PC-3 (cell line): ENCODE measurements around the gene HMGCS1. TPM values are rescaled to one million over a fixed set of nuclear protein-coding genes. Genes with fewer than 3 reads are reported as not detected.
"Not testable (repeated sequence)": the region's sequence is repeated elsewhere in the genome, so short reads cannot be mapped to it uniquely, and the experiment has no call there.

Source experiments
- ATAC-seq: fragments of 200-7000 bp; cut with Tn5 transposase; 2 replicates; pipeline ENCODE4 v1.9.1; 2020; ENCODE audit warnings: mild to moderate bottlenecking, moderate library complexity
- BruUV-seq: library from RNA; stranded (reverse); fragments of 400-500 nt; replicated peaks from 2 replicates; lab custom pipeline; 2021; lab: Mats Ljungman, UMichigan
- CTCF ChIA-PET: fragments of 300-600 bp; sonication (Branson Sonifier 250); formaldehyde crosslinking; loops from one replicate; lab custom pipeline; 2022; ENCODE audit warnings: antibody characterized with exemption; lab: Charles Lee
- POLR2A ChIA-PET: fragments of 300-600 bp; sonication (Branson Sonifier 250); formaldehyde crosslinking; loops from one replicate; lab custom pipeline; 2022; ENCODE audit warnings: antibody characterized with exemption; ENCODE audit not compliant: unreplicated experiment; lab: Charles Lee
- DNase-seq: peaks from one replicate; pipeline ENCODE4 v3.0.0-alpha.2; 2015
- H2AFZ ChIP-seq: fragments of 300-600 bp; sonication (generic); 2 replicates; pipeline ENCODE4 v1.6.0; 2016; ENCODE audit warnings: antibody characterized with exemption, low read length
- H3F3A ChIP-seq: fragments of 300-600 bp; sonication (generic); one replicate; pipeline ENCODE4 v1.6.0; 2017; ENCODE audit warnings: antibody characterized with exemption, low read length, control low read depth, mild to moderate bottlenecking; ENCODE audit not compliant: unreplicated experiment
- H3K27ac ChIP-seq: fragments of 300-600 bp; sonication (generic); 2 replicates; pipeline ENCODE4 v1.5.1; 2016; ENCODE audit warnings: mild to moderate bottlenecking, low read length
- H3K27me3 ChIP-seq: fragments of 300-600 bp; sonication (generic); 2 replicates; pipeline ENCODE4 v1.6.1; 2016; ENCODE audit warnings: low read length, mixed read lengths
- H3K36me3 ChIP-seq: fragments of 300-600 bp; sonication (generic); 2 replicates; pipeline ENCODE4 v1.6.1; 2016; ENCODE audit warnings: low read depth, mixed run types, low read length, mixed read lengths
- H3K4me1 ChIP-seq: fragments of 300-600 bp; sonication (generic); 2 replicates; pipeline ENCODE4 v1.5.1; 2016; ENCODE audit warnings: low read length; ENCODE audit not compliant: insufficient read depth
- H3K4me2 ChIP-seq: fragments of 300-600 bp; sonication (generic); 2 replicates; pipeline ENCODE4 v1.6.0; 2016; ENCODE audit warnings: low read length
- H3K4me3 ChIP-seq: fragments of 300-600 bp; sonication (generic); 2 replicates; pipeline ENCODE4 v1.5.1; 2016; ENCODE audit warnings: mild to moderate bottlenecking, low read length, mixed read lengths
- H3K79me2 ChIP-seq: fragments of 300-600 bp; sonication (generic); 2 replicates; pipeline ENCODE4 v1.6.1; 2017; ENCODE audit warnings: low read length, mixed read lengths
- H3K9ac ChIP-seq: fragments of 300-600 bp; sonication (generic); 2 replicates; pipeline ENCODE4 v1.6.0; 2016; ENCODE audit warnings: mild to moderate bottlenecking, low read length
- H3K9me2 ChIP-seq: fragments of 300-600 bp; sonication (generic); replicated peaks from 2 replicates; pipeline ENCODE4 v1.6.1; 2016; ENCODE audit warnings: mixed run types, low read length, mixed read lengths
- H3K9me3 ChIP-seq: fragments of 300-600 bp; sonication (generic); 2 replicates; pipeline ENCODE4 v1.6.1; 2016; ENCODE audit warnings: low read length, mixed read lengths
- H4K20me1 ChIP-seq: fragments of 300-600 bp; sonication (generic); 2 replicates; pipeline ENCODE4 v1.6.1; 2016; ENCODE audit warnings: low read length, mixed read lengths
- EZH2 ChIP-seq: fragments of 300-600 bp; sonication (generic); IDR thresholded peaks from one replicate; pipeline ENCODE4 v1.6.1; 2017; ENCODE audit warnings: antibody characterized with exemption, mild to moderate bottlenecking, low read length; ENCODE audit not compliant: unreplicated experiment
- EZH2phosphoT487 ChIP-seq: fragments of 300-600 bp; sonication (generic); IDR thresholded peaks from 2 replicates; pipeline ENCODE4 v1.6.1; 2018; ENCODE audit warnings: mild to moderate bottlenecking, antibody characterized with exemption, low read length, borderline replicate concordance
- intact Hi-C: fragments of 100-400 bp; cut with micrococcal nuclease; formaldehyde crosslinking; loops from 2 replicates; pipeline ENCODE4 v1.9.0; 2023
- total RNA-seq: library from RNA; depleted of rRNA; stranded (reverse); fragments of >200 nt; gene quantifications from 2 replicates; pipeline ENCODE4 v1.2.3, GENCODE V29; 2014
- TF ChIP-seq, protein P1 (sequence below): fragments of 300-600 bp; sonication (generic); conservative IDR thresholded peaks from 2 replicates; pipeline ENCODE4 v1.5.1; 2017; ENCODE audit warnings: antibody characterized with exemption, low read depth, mild to moderate bottlenecking, low read length

Gene HMGCS1
- total RNA-seq, 1 experiment from 2014 or later: 39.7 TPM

DNA sequence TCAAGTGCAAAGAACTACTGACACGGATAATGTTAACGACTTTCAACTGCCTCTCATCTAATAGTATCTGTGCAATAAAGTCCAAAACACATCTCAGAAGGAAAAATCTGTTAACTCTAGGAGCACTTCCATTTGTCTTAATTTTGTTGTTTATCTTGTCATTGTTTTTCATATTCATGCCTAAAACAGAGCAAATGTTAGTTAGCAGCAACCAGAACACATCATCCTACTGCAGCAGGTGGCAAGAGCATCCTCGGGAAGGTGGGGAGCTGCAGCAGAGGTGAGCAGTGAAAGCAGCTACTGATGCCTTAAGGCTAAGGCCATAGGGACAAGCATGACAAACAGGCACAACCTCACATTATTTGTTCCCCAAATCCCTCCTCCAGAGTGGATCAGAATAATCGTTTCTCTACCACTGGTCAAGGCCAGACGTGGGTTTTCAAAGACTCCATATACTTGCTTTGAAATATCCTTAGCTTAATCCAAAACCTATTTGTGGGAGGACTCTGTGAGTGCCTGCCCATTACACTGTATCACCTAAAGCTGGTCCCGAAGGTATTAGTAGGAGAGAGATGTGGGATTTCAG is 1.0 kb downstream of the HMGCS1 start:
- peak overlapping the region; percentile 90 for H3K9ac ChIP-seq
- peaks cover 17% of the 10 kb centered on the region for H3F3A ChIP-seq
- H3K79me2 ChIP-seq: peaks cover 61% of the 10 kb centered on the region
- no peaks in the 10 kb centered on the region for H3K27me3 ChIP-seq
- intact Hi-C loops: loop anchor here (5.0 kb wide), 1 partner anchor 120 kb away; the partner anchor contains the start of gene NIM1K
- ChIA-PET CTCF (interaction anchor here (0.5 to 1.0 kb wide), 2 partner anchors 40 to 172 kb away, joined by 4 to 6 read pairs; partner anchors contain the start of gene TMEM267), POLR2A (no interaction called here)
- H3K4me3 ChIP-seq: peak overlapping the region; percentile 93
- no peak overlapping the region for H2AFZ ChIP-seq
- no peak for TF ChIP-seq EZH2
- TF ChIP-seq, protein P1, sequence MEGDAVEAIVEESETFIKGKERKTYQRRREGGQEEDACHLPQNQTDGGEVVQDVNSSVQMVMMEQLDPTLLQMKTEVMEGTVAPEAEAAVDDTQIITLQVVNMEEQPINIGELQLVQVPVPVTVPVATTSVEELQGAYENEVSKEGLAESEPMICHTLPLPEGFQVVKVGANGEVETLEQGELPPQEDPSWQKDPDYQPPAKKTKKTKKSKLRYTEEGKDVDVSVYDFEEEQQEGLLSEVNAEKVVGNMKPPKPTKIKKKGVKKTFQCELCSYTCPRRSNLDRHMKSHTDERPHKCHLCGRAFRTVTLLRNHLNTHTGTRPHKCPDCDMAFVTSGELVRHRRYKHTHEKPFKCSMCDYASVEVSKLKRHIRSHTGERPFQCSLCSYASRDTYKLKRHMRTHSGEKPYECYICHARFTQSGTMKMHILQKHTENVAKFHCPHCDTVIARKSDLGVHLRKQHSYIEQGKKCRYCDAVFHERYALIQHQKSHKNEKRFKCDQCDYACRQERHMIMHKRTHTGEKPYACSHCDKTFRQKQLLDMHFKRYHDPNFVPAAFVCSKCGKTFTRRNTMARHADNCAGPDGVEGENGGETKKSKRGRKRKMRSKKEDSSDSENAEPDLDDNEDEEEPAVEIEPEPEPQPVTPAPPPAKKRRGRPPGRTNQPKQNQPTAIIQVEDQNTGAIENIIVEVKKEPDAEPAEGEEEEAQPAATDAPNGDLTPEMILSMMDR: no peak
- no peak for TF ChIP-seq EZH2phosphoT487
- H3K36me3 ChIP-seq: no peaks in the 10 kb centered on the region
- peaks cover 64% of the 10 kb centered on the region for H3K4me1 ChIP-seq
- no peak overlapping the region for H3K27ac ChIP-seq
- peaks cover 32% of the 10 kb centered on the region for H4K20me1 ChIP-seq
- peak overlapping the region; percentile 85 for H3K4me2 ChIP-seq
- H3K9me2 ChIP-seq: no peaks in the 10 kb centered on the region
- ATAC-seq: no peak
- TSS peak; percentile 32 for BruUV-seq
- H3K9me3 ChIP-seq: no peaks in the 10 kb centered on the region
- DNase-seq: no peak

DNA sequence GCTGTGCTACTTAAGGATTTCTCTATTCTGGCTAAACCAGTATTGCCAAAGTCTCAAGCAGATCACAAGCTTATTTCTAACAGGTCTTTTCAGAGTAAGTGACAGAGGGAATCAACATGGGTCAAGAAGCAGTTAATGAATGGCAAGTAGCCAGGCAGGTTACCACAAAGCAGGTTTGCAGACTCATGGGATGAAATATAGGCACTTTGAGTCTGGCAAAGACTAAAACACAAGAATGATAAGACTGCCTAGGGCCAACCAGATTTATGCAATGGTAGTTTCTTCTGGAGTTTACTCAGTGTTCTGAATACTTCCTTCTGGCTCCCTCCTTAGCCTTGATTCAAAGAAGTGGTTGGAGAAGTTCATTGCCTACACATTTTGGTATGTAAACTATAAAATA is 3.6 kb downstream of the HMGCS1 start:
- BruUV-seq: no TSS peak
- H3K27ac ChIP-seq: no peak overlapping the region

DNA sequence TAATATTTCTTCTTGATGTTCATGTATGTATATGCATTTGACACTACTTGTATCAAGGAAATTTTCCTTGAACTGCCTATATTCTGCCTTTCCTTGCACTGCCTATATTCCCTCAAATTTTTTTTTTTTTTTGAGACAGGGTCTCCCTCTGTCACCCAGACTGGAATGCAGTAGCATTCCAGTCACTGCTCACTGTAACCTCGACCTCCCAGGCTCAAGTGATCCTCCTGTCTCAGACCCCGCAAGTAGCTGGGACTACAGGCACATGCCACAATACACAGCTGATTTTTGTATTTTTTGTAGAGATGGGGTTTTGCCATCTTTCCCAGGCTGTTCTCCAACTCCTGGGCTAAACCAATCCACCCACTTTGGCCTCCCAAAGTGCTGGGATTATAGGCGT is 4.1 kb downstream of the HMGCS1 start:
- Histone ChIP-seq H3K4me1 (peaks cover 37% of the 10 kb centered on the region), H4K20me1 (peaks cover 43% of the 10 kb centered on the region), H3K27ac (no peak overlapping the region), H3K9me3 (no peaks in the 10 kb centered on the region), H3K36me3 (peaks cover 4% of the 10 kb centered on the region; the same call in 1 of the 2 replicates), H3K4me2 (peak overlapping the region; percentile 37), H3K9ac (no peak overlapping the region), H3K79me2 (peaks cover 86% of the 10 kb centered on the region), H3K9me2 (no peaks in the 10 kb centered on the region), H3K27me3 (no peaks in the 10 kb centered on the region), H3K4me3 (no peak overlapping the region), H3F3A (peaks cover 4% of the 10 kb centered on the region), H2AFZ (no peak overlapping the region)
- no peak for ATAC-seq
- POLR2A ChIA-PET: no interaction called here
- no peak for DNase-seq
- no TSS peak for BruUV-seq
- intact Hi-C loops: loop anchor here (5.0 kb wide), 1 partner anchor 187 kb away; the partner anchor contains the start of gene ZNF131
- TF ChIP-seq EZH2 (no peak), EZH2phosphoT487 (no peak)
- TF ChIP-seq, protein P1: no peak
- CTCF ChIA-PET: no interaction called here

More for the DNA sequence above, 3.6 kb downstream of the HMGCS1 start:
- Histone ChIP-seq H3K9ac (no peak overlapping the region), H4K20me1 (peaks cover 39% of the 10 kb centered on the region), H3K27me3 (no peaks in the 10 kb centered on the region), H3K4me3 (peak overlapping the region; percentile 9), H3K79me2 (peaks cover 81% of the 10 kb centered on the region), H3F3A (peaks cover 9% of the 10 kb centered on the region), H3K4me2 (peak overlapping the region; percentile 37), H2AFZ (no peak overlapping the region), H3K9me2 (no peaks in the 10 kb centered on the region), H3K4me1 (peaks cover 42% of the 10 kb centered on the region), H3K9me3 (no peaks in the 10 kb centered on the region), H3K36me3 (no peaks in the 10 kb centered on the region)
- DNase-seq (peak; percentile 58), ATAC-seq (no peak)
- intact Hi-C loops: loop anchor here (5.0 kb wide), 2 partner anchors 117 to 187 kb away; partner anchors contain the start of genes NIM1K and ZNF131
- POLR2A ChIA-PET: no interaction called here
- CTCF ChIA-PET: no interaction called here
- TF ChIP-seq, protein P1: no peak

DNA sequence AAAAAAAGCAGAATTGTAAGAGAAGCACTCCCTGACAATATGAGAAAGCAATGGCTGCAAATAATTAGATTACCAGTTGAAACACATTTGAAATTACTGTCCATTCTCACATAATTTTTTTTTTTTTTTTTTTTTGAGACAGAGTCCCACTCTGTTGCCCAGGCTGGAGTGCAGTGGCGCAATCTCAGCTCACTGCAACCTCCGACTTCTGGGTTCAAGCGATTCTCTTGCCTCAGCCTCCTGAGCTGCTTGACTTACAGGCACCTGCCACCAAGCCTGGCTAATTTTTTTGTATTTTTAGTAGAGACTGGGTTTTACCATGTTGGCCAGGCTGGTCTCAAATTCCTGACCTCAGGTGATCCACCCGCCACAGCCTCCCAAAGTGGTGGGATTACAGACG is 6.3 kb downstream of the HMGCS1 start:
- intact Hi-C loops: loop anchor here (1.0 to 5.0 kb wide), 6 partner anchors 80 to 202 kb away; partner anchors contain the start of gene ZNF131
- peaks cover 48% of the 10 kb centered on the region for H4K20me1 ChIP-seq
- DNase-seq, ATAC-seq, H3K4me2 ChIP-seq, H3K27me3 ChIP-seq, H2AFZ ChIP-seq, H3K27ac ChIP-seq, H3K4me3 ChIP-seq, H3K9me2 ChIP-seq, H3K9ac ChIP-seq, H3F3A ChIP-seq, CTCF ChIA-PET, POLR2A ChIA-PET, BruUV-seq, H3K9me3 ChIP-seq: not testable (repeated sequence)
- H3K36me3 ChIP-seq: peaks cover 12% of the 10 kb centered on the region; the same call in 1 of the 2 replicates
- peaks cover 26% of the 10 kb centered on the region for H3K4me1 ChIP-seq
- peaks cover 95% of the 10 kb centered on the region for H3K79me2 ChIP-seq
